ENCODE data around the gene EPHB3. TPM values are rescaled to one million over a fixed set of nuclear protein-coding genes. Genes with fewer than 3 reads are reported as not detected.

Gene EPHB3
- total and polyA plus RNA-seq, 2 experiments from 2014 or later: 142 to 170 TPM

GRCh38 chr3:184576457-184577240 is 15.1 kb downstream of the EPHB3 start:
- H3K4me1 ChIP-seq (ENCODE audit: low read depth): peaks cover 69% of the 10 kb centered on the region
- TF ChIP-seq CTCF (IDR thresholded peaks at IDR 0.05; ENCODE audit: low read depth, low read length): no peak
- no peaks in the 10 kb centered on the region for H3K27me3 ChIP-seq
- H3K9me3 ChIP-seq (ENCODE audit: low read depth): no peaks in the 10 kb centered on the region
- H3K36me3 ChIP-seq: peaks cover 75% of the 10 kb centered on the region
- DNase-seq (ENCODE audit: low read depth in 1 of 2, low spot score in 1 of 2): no peak
- no peak overlapping the region for H3K4me3 ChIP-seq
- H3K27ac ChIP-seq: peak overlapping the region; percentile 96

- no peak for DNase-seq (ENCODE audit: low read depth in 1 of 2, low spot score in 1 of 2)
These were observed 16.0 kb downstream of the EPHB3 start for GRCh38 chr3:184577546-184577945.

GRCh38 chr3:184578218-184578617 is 16.6 kb downstream of the EPHB3 start:
- Histone ChIP-seq H3K4me3 (no peak overlapping the region), H3K27ac (peak overlapping the region; percentile 96), H3K36me3 (peaks cover 63% of the 10 kb centered on the region), H3K4me1 (ENCODE audit: low read depth) (peaks cover 69% of the 10 kb centered on the region), H3K27me3 (no peaks in the 10 kb centered on the region), H3K9me3 (ENCODE audit: low read depth) (no peaks in the 10 kb centered on the region)
- no peak for DNase-seq (ENCODE audit: low read depth in 1 of 2, low spot score in 1 of 2)
- TF ChIP-seq CTCF (IDR thresholded peaks at IDR 0.05; ENCODE audit: low read depth, low read length): no peak

More at GRCh38 chr3:184577546-184577945, 16.0 kb downstream of the EPHB3 start:
- H3K36me3 ChIP-seq: peaks cover 69% of the 10 kb centered on the region
- H3K4me1 ChIP-seq (ENCODE audit: low read depth): peaks cover 69% of the 10 kb centered on the region
- TF ChIP-seq CTCF (IDR thresholded peaks at IDR 0.05; ENCODE audit: low read depth, low read length): no peak
- H3K4me3 ChIP-seq: no peak overlapping the region
- peak overlapping the region; percentile 96 for H3K27ac ChIP-seq
- no peaks in the 10 kb centered on the region for H3K9me3 ChIP-seq (ENCODE audit: low read depth)
- H3K27me3 ChIP-seq: no peaks in the 10 kb centered on the region

- Histone ChIP-seq H3K36me3 (peaks cover 60% of the 10 kb centered on the region), H3K9me3 (ENCODE audit: low read depth) (no peaks in the 10 kb centered on the region), H3K4me1 (ENCODE audit: low read depth) (peaks cover 64% of the 10 kb centered on the region), H3K27me3 (no peaks in the 10 kb centered on the region), H3K4me3 (no peak overlapping the region), H3K27ac (peak overlapping the region; percentile 96)
- DNase-seq (ENCODE audit: low read depth in 1 of 2, low spot score in 1 of 2): peak in 1 of 2 donors; percentile 38
- TF ChIP-seq CTCF (IDR thresholded peaks at IDR 0.05; ENCODE audit: low read depth, low read length): no peak
These were observed 17.2 kb downstream of the EPHB3 start for GRCh38 chr3:184578822-184579221.

GRCh38 chr3:184579513-184579912 is 17.9 kb downstream of the EPHB3 start:
- H3K36me3 ChIP-seq: peaks cover 60% of the 10 kb centered on the region
- TF ChIP-seq CTCF (IDR thresholded peaks at IDR 0.05; ENCODE audit: low read depth, low read length): no peak
- no peak overlapping the region for H3K4me3 ChIP-seq
- DNase-seq (ENCODE audit: low read depth in 1 of 2, low spot score in 1 of 2): no peak
- peak overlapping the region; percentile 96 for H3K27ac ChIP-seq
- no peaks in the 10 kb centered on the region for H3K9me3 ChIP-seq (ENCODE audit: low read depth)
- no peaks in the 10 kb centered on the region for H3K27me3 ChIP-seq
- peaks cover 65% of the 10 kb centered on the region for H3K4me1 ChIP-seq (ENCODE audit: low read depth)

Data from cardiac muscle cell (in vitro differentiated cells and primary cell).